Measurements from ENCODE around the gene LLGL2. TPM values are rescaled to one million over a fixed set of nuclear protein-coding genes. Genes with fewer than 3 reads are reported as not detected.

The LLGL2 gene
- total RNA-seq, 1 experiment from 2014 or later: 19.8 TPM

GRCh38 chr17:75512926-75513640, 12.4 kb upstream of the LLGL2 start:
- intact Hi-C loops (cut with micrococcal nuclease): no loop called here
- H3K27me3 Mint-ChIP-seq (ENCODE audit: insufficient read depth, unreplicated experiment): no peaks in the 10 kb centered on the region
- peak; percentile 12 for DNase-seq (ENCODE audit: unreplicated experiment)
- H3K27ac Mint-ChIP-seq (ENCODE audit: low read depth, unreplicated experiment): no peak overlapping the region
- peaks cover 19% of the 10 kb centered on the region for H3K4me1 Mint-ChIP-seq (ENCODE audit: insufficient read depth, unreplicated experiment)
- BruUV-seq (replicated peaks): no TSS peak
- POLR2A ChIA-PET: interaction anchor here (0.6 to 1.4 kb wide), 2 partner anchors 52 to 57 kb away, joined by 3 to 7 read pairs; partner anchors contain the start of gene TMEM94
- peaks cover 42% of the 10 kb centered on the region for H3K36me3 Mint-ChIP-seq (ENCODE audit: insufficient read depth, unreplicated experiment)
- TF ChIP-seq CTCF (IDR thresholded peaks at IDR 0.05; ENCODE audit: unreplicated experiment): no peak
- H3K4me3 Mint-ChIP-seq (ENCODE audit: unreplicated experiment): peak overlapping the region; percentile 81
- H3K9me3 Mint-ChIP-seq (ENCODE audit: unreplicated experiment): no peaks in the 10 kb centered on the region
- CTCF ChIA-PET: no interaction called here

GRCh38 chr17:75513641-75514000, 11.9 kb upstream of the LLGL2 start:
- Mint-ChIP-seq H3K36me3 (ENCODE audit: insufficient read depth, unreplicated experiment) (peaks cover 42% of the 10 kb centered on the region), H3K27ac (ENCODE audit: low read depth, unreplicated experiment) (no peak overlapping the region), H3K4me3 (ENCODE audit: unreplicated experiment) (peak overlapping the region; percentile 81), H3K9me3 (ENCODE audit: unreplicated experiment) (no peaks in the 10 kb centered on the region), H3K4me1 (ENCODE audit: insufficient read depth, unreplicated experiment) (peaks cover 21% of the 10 kb centered on the region), H3K27me3 (ENCODE audit: insufficient read depth, unreplicated experiment) (no peaks in the 10 kb centered on the region)
- POLR2A ChIA-PET: interaction anchor here (0.6 to 1.5 kb wide), 2 partner anchors 51 to 120 kb away, joined by 3 to 6 read pairs; no protein-coding TSS in a partner anchor
- CTCF ChIA-PET: no interaction called here
- intact Hi-C loops (cut with micrococcal nuclease): no loop called here
- no peak for TF ChIP-seq CTCF (IDR thresholded peaks at IDR 0.05; ENCODE audit: unreplicated experiment)
- no peak for DNase-seq (ENCODE audit: unreplicated experiment)
- BruUV-seq (replicated peaks): TSS peak; percentile 30

GRCh38 chr17:75514299-75514918, 11.1 kb upstream of the LLGL2 start:
- TF ChIP-seq CTCF (IDR thresholded peaks at IDR 0.05; ENCODE audit: unreplicated experiment): no peak
- Mint-ChIP-seq H3K4me3 (ENCODE audit: unreplicated experiment) (peak overlapping the region; percentile 81), H3K4me1 (ENCODE audit: insufficient read depth, unreplicated experiment) (peaks cover 16% of the 10 kb centered on the region), H3K9me3 (ENCODE audit: unreplicated experiment) (no peaks in the 10 kb centered on the region), H3K27me3 (ENCODE audit: insufficient read depth, unreplicated experiment) (no peaks in the 10 kb centered on the region), H3K36me3 (ENCODE audit: insufficient read depth, unreplicated experiment) (peaks cover 43% of the 10 kb centered on the region), H3K27ac (ENCODE audit: low read depth, unreplicated experiment) (no peak overlapping the region)
- ChIA-PET CTCF (interaction anchor here (0.6 to 1.0 kb wide), 4 partner anchors 10 to 118 kb away, joined by 3 to 4 read pairs (median 3); no protein-coding TSS in a partner anchor), POLR2A (interaction anchor here (0.6 to 1.5 kb wide), 4 partner anchors 58 to 245 kb away, joined by 3 to 6 read pairs (median 3); partner anchors contain the start of gene TMEM94)
- BruUV-seq (replicated peaks): no TSS peak
- intact Hi-C loops (cut with micrococcal nuclease): loop anchor here (2.0 kb wide), 1 partner anchor 88 kb away; no protein-coding TSS in a partner anchor
- DNase-seq (ENCODE audit: unreplicated experiment): peak; percentile 82

- Mint-ChIP-seq H3K27ac (ENCODE audit: low read depth, unreplicated experiment) (no peak overlapping the region), H3K4me3 (ENCODE audit: unreplicated experiment) (peak overlapping the region; percentile 81), H3K4me1 (ENCODE audit: insufficient read depth, unreplicated experiment) (peaks cover 11% of the 10 kb centered on the region), H3K36me3 (ENCODE audit: insufficient read depth, unreplicated experiment) (peaks cover 44% of the 10 kb centered on the region), H3K27me3 (ENCODE audit: insufficient read depth, unreplicated experiment) (no peaks in the 10 kb centered on the region), H3K9me3 (ENCODE audit: unreplicated experiment) (no peaks in the 10 kb centered on the region)
- ChIA-PET CTCF (interaction anchor here (0.6 to 1.0 kb wide), 4 partner anchors 9 to 118 kb away, joined by 3 to 4 read pairs (median 3); no protein-coding TSS in a partner anchor), POLR2A (interaction anchor here (0.6 to 1.5 kb wide), 4 partner anchors 59 to 245 kb away, joined by 3 to 6 read pairs (median 3); partner anchors contain the start of gene TMEM94)
- no peak for DNase-seq (ENCODE audit: unreplicated experiment)
- TF ChIP-seq CTCF (IDR thresholded peaks at IDR 0.05; ENCODE audit: unreplicated experiment): no peak
- no TSS peak for BruUV-seq (replicated peaks)
- intact Hi-C loops (cut with micrococcal nuclease): loop anchor here (2.0 kb wide), 1 partner anchor 88 kb away; no protein-coding TSS in a partner anchor
Measured at GRCh38 chr17:75514919-75515495, 10.5 kb upstream of the LLGL2 start.
